ENCODE data around the gene AATF.
A peak's percentile ranks its signal among the peaks of the same experiment; 100 is the strongest.

Gene AATF

GRCh38 chr17:37097154-37097553 is 148.4 kb downstream of the AATF start:
- Mint-ChIP-seq H3K27ac (no peak overlapping the region), H3K27me3 (ENCODE audit: low read depth, poor library complexity) (no peaks in the 10 kb centered on the region), H3K9me3 (no peaks in the 10 kb centered on the region), H3K4me3 (no peak overlapping the region), H3K4me1 (peaks cover 22% of the 10 kb centered on the region), H3K36me3 (ENCODE audit: low read depth) (peaks cover 91% of the 10 kb centered on the region)
- TF ChIP-seq CTCF (IDR thresholded peaks at IDR 0.05) = no peak
- no peak for DNase-seq

GRCh38 chr17:37098152-37098551 is 149.4 kb downstream of the AATF start:
- H3K27ac Mint-ChIP-seq = peak overlapping the region; percentile 35
- H3K27me3 Mint-ChIP-seq (ENCODE audit: low read depth, poor library complexity) = no peaks in the 10 kb centered on the region
- TF ChIP-seq CTCF (IDR thresholded peaks at IDR 0.05) = no peak
- DNase-seq = no peak
- H3K4me3 Mint-ChIP-seq = no peak overlapping the region
- no peaks in the 10 kb centered on the region for H3K9me3 Mint-ChIP-seq
- H3K36me3 Mint-ChIP-seq (ENCODE audit: low read depth) = peaks cover 87% of the 10 kb centered on the region
- peaks cover 31% of the 10 kb centered on the region for H3K4me1 Mint-ChIP-seq

- no peak overlapping the region for H3K27ac Mint-ChIP-seq
- H3K4me3 Mint-ChIP-seq = no peak overlapping the region
- H3K36me3 Mint-ChIP-seq (ENCODE audit: low read depth) = peaks cover 87% of the 10 kb centered on the region
- TF ChIP-seq CTCF (IDR thresholded peaks at IDR 0.05) = no peak
- no peaks in the 10 kb centered on the region for H3K9me3 Mint-ChIP-seq
- peaks cover 37% of the 10 kb centered on the region for H3K4me1 Mint-ChIP-seq
- no peaks in the 10 kb centered on the region for H3K27me3 Mint-ChIP-seq (ENCODE audit: low read depth, poor library complexity)
- no peak for DNase-seq
Measured at GRCh38 chr17:37098910-37099664, 150.3 kb downstream of the AATF start.

- Mint-ChIP-seq H3K36me3 (ENCODE audit: low read depth) (peaks cover 86% of the 10 kb centered on the region), H3K27me3 (ENCODE audit: low read depth, poor library complexity) (no peaks in the 10 kb centered on the region), H3K27ac (no peak overlapping the region), H3K4me3 (no peak overlapping the region), H3K9me3 (no peaks in the 10 kb centered on the region), H3K4me1 (peaks cover 35% of the 10 kb centered on the region)
- TF ChIP-seq CTCF (IDR thresholded peaks at IDR 0.05) = no peak
- DNase-seq = no peak
Measured at GRCh38 chr17:37100231-37100630, 151.5 kb downstream of the AATF start.

- H3K4me3 Mint-ChIP-seq = no peak overlapping the region
- peaks cover 40% of the 10 kb centered on the region for H3K4me1 Mint-ChIP-seq
- H3K27ac Mint-ChIP-seq = no peak overlapping the region
- H3K27me3 Mint-ChIP-seq (ENCODE audit: low read depth, poor library complexity) = no peaks in the 10 kb centered on the region
- no peak for TF ChIP-seq CTCF (IDR thresholded peaks at IDR 0.05)
- peaks cover 81% of the 10 kb centered on the region for H3K36me3 Mint-ChIP-seq (ENCODE audit: low read depth)
- H3K9me3 Mint-ChIP-seq = no peaks in the 10 kb centered on the region
- DNase-seq = no peak
Measured at GRCh38 chr17:37101306-37101705, 152.6 kb downstream of the AATF start.

- peaks cover 67% of the 10 kb centered on the region for H3K36me3 Mint-ChIP-seq (ENCODE audit: low read depth)
- H3K4me1 Mint-ChIP-seq = peaks cover 53% of the 10 kb centered on the region
- no peaks in the 10 kb centered on the region for H3K9me3 Mint-ChIP-seq
- no peak overlapping the region for H3K4me3 Mint-ChIP-seq
- no peak for DNase-seq
- TF ChIP-seq CTCF (IDR thresholded peaks at IDR 0.05) = no peak
- H3K27ac Mint-ChIP-seq = peak overlapping the region; percentile 47
- H3K27me3 Mint-ChIP-seq (ENCODE audit: low read depth, poor library complexity) = no peaks in the 10 kb centered on the region
Measured at GRCh38 chr17:37103231-37103630, 154.5 kb downstream of the AATF start.
